HepG2 (cell line): ENCODE results near the gene NPBWR2. TPM values are rescaled to one million over a fixed set of nuclear protein-coding genes. Genes with fewer than 3 reads are reported as not detected.

Experiments used
- CBX5 ChIP-seq: sonication (generic); formaldehyde crosslinking; IDR thresholded peaks from 2 replicates; pipeline ENCODE4 v1.4.0; 2020; ENCODE audit warnings: missing genetic modification reagents, borderline replicate concordance
- DNMT3B ChIP-seq: conservative IDR thresholded peaks from 2 replicates; pipeline ENCODE4 v1.6.1; 2016; ENCODE audit warnings: missing biosample characterization, control low read depth
- E2F5 ChIP-seq: sonication (generic); formaldehyde crosslinking; conservative IDR thresholded peaks from 2 replicates; pipeline ENCODE4 v1.4.0; 2020; ENCODE audit warnings: missing genetic modification reagents
- ESRRA ChIP-seq: sonication (generic); formaldehyde crosslinking; IDR thresholded peaks from 2 replicates; pipeline ENCODE4 v1.5.1; 2020; ENCODE audit warnings: mild to moderate bottlenecking, low read depth, missing genetic modification reagents
- FOXA1 ChIP-seq, 2 experiments: fragments of 450-650 bp in 1 of 2; sonication (generic) in 1 of 2; formaldehyde crosslinking in 1 of 2; IDR thresholded peaks; 2 replicates each; pipeline versions ENCODE4 v1.4.0 to v1.6.1; 2016 to 2020; ENCODE audit warnings: missing genetic modification reagents in 1 of 2
- FOXK2 ChIP-seq: fragments of 450-650 bp; IDR thresholded peaks from 2 replicates; pipeline ENCODE4 v1.6.1; 2016
- GABPB1 ChIP-seq: IDR thresholded peaks from 2 replicates; pipeline ENCODE4 v1.6.1; 2016; ENCODE audit warnings: mild to moderate bottlenecking, missing genetic modification reagents, moderate library complexity, missing compliant biosample characterization
- KLF9 ChIP-seq: IDR thresholded peaks from 2 replicates; pipeline ENCODE4 v1.6.1; 2016; ENCODE audit warnings: low read depth
- MATR3 ChIP-seq: sonication (generic); formaldehyde crosslinking; IDR thresholded peaks from 2 replicates; pipeline ENCODE4 v1.4.0; 2020; ENCODE audit warnings: missing genetic modification reagents
- MED13 ChIP-seq: sonication (generic); formaldehyde crosslinking; IDR thresholded peaks from 2 replicates; pipeline ENCODE4 v1.5.0; 2020; ENCODE audit warnings: missing genetic modification reagents
- NRL ChIP-seq: sonication (generic); formaldehyde crosslinking; IDR thresholded peaks from 2 replicates; pipeline ENCODE4 v1.5.0; 2020; ENCODE audit warnings: missing genetic modification reagents, mild to moderate bottlenecking, moderate library complexity, borderline replicate concordance
- SAP130 ChIP-seq: IDR thresholded peaks from 2 replicates; pipeline ENCODE4 v1.6.1; 2016; ENCODE audit warnings: low read depth
- SCMH1 ChIP-seq: sonication (generic); formaldehyde crosslinking; IDR thresholded peaks from 2 replicates; pipeline ENCODE4 v1.9.0; 2021; ENCODE audit warnings: missing genetic modification reagents, mild to moderate bottlenecking, borderline replicate concordance
- ZBTB8A ChIP-seq: sonication (generic); formaldehyde crosslinking; IDR thresholded peaks from 2 replicates; pipeline ENCODE4 v1.4.0; 2020; ENCODE audit warnings: mild to moderate bottlenecking, low read depth, missing genetic modification reagents, borderline replicate concordance
- ZFP41 ChIP-seq: sonication (generic); formaldehyde crosslinking; IDR thresholded peaks from 2 replicates; pipeline ENCODE4 v1.4.0; 2020; ENCODE audit warnings: mild to moderate bottlenecking, missing genetic modification reagents, borderline replicate concordance
- ZNF251 ChIP-seq: sonication (generic); formaldehyde crosslinking; IDR thresholded peaks from 2 replicates; pipeline ENCODE4 v1.9.0; 2021; ENCODE audit warnings: mild to moderate bottlenecking, missing genetic modification reagents
- ZNF383 ChIP-seq: sonication (generic); formaldehyde crosslinking; IDR thresholded peaks from 2 replicates; pipeline ENCODE4 v1.4.0; 2020; ENCODE audit warnings: missing genetic modification reagents, mild to moderate bottlenecking, borderline replicate concordance
- ZNF44 ChIP-seq: sonication (generic); formaldehyde crosslinking; IDR thresholded peaks from 2 replicates; pipeline ENCODE4 v1.5.1; 2020; ENCODE audit warnings: mild to moderate bottlenecking, missing genetic modification reagents
- ZNF572 ChIP-seq: sonication (generic); formaldehyde crosslinking; IDR thresholded peaks from 2 replicates; pipeline ENCODE4 v1.5.1; 2020; ENCODE audit warnings: mild to moderate bottlenecking, missing genetic modification reagents
- ZNF678 ChIP-seq: sonication (generic); formaldehyde crosslinking; IDR thresholded peaks from 2 replicates; pipeline ENCODE4 v1.4.0; 2020; ENCODE audit warnings: mild to moderate bottlenecking, missing genetic modification reagents
- ZNF720 ChIP-seq: sonication (generic); formaldehyde crosslinking; IDR thresholded peaks from 2 replicates; pipeline ENCODE4 v1.4.0; 2020; ENCODE audit warnings: missing genetic modification reagents
- ZNF747 ChIP-seq: sonication (generic); formaldehyde crosslinking; IDR thresholded peaks from 2 replicates; pipeline ENCODE4 v1.8.1; 2023; ENCODE audit warnings: missing genetic modification reagents, mild to moderate bottlenecking, borderline replicate concordance
- ZNF766 ChIP-seq: sonication (generic); formaldehyde crosslinking; IDR thresholded peaks from 2 replicates; pipeline ENCODE4 v1.5.0; 2020; ENCODE audit warnings: missing genetic modification reagents, borderline replicate concordance
- ZNF792 ChIP-seq: IDR thresholded peaks from 2 replicates; pipeline ENCODE4 v1.6.1; 2016
- ZSCAN25 ChIP-seq: sonication (generic); formaldehyde crosslinking; IDR thresholded peaks from 2 replicates; pipeline ENCODE4 v1.8.0; 2022; ENCODE audit warnings: mild to moderate bottlenecking, missing genetic modification reagents
- polyA plus RNA-seq, 8 experiments: library from polyadenylated mRNA; depleted of rRNA in 3 of 8; stranded (reverse) in 7 of 8; unstranded in 1 of 8; fragments of >200 nt; fragmentation: Illumina TruSeq in 4 of 8; extraction: Trizol in 4 of 8; gene quantifications; 2 replicates each; pipeline versions ENCODE4 v1.2.1 to v1.2.3, GENCODE V29; 2011 to 2016; ENCODE audit warnings: low read depth in 4 of 8, missing spikeins in 1 of 8, mixed read lengths in 1 of 8; ENCODE audit not compliant: insufficient read depth in 1 of 8
- total RNA-seq, 5 experiments: library from RNA; depleted of rRNA; stranded (reverse); fragments of >200 nt; fragmentation: Illumina TruSeq; extraction: Trizol; gene quantifications; 2 replicates each; pipeline ENCODE4 v1.2.3, GENCODE V29; 2016; ENCODE audit warnings: low read depth in 1 of 5
- TF ChIP-seq, protein P1 (sequence below): sonication (generic); formaldehyde crosslinking; IDR thresholded peaks from 2 replicates; pipeline ENCODE4 v1.8.0; 2022; ENCODE audit warnings: missing genetic modification reagents, mild to moderate bottlenecking, borderline replicate concordance
- TF ChIP-seq, protein P2 (sequence below): sonication (generic); formaldehyde crosslinking; IDR thresholded peaks from 2 replicates; pipeline ENCODE4 v1.8.0; 2022; ENCODE audit warnings: missing genetic modification reagents, mild to moderate bottlenecking, moderate library complexity, borderline replicate concordance
- TF ChIP-seq, protein P3 (sequence below): sonication (generic); formaldehyde crosslinking; IDR thresholded peaks from 2 replicates; pipeline ENCODE4 v1.8.1; 2023; ENCODE audit warnings: mild to moderate bottlenecking, missing genetic modification reagents, borderline replicate concordance

NPBWR2 gene
- total and polyA plus RNA-seq, 2 of the 13 experiments (the other 11 are each of a cell fraction or from before 2014, with no cell fraction given): not detected

GRCh38 chr20:64079273-64080012 is 27.9 kb downstream of the NPBWR2 start, which contains the start of gene RGS19 (continued):
- no peak for TF ChIP-seq FOXA1 (IDR thresholded peaks at IDR 0.05)
- TF ChIP-seq FOXA1 (CRISPR knock-in tag; IDR thresholded peaks at IDR 0.05): no peak
- TF ChIP-seq ZBTB8A: no peak
- TF ChIP-seq SCMH1: no peak
- 0 out of 2 replicates have a peak, but pooled peaks have one; percentile 55 for TF ChIP-seq ZFP41 (CRISPR knock-in tag)
- TF ChIP-seq ZNF792: no peak
- no peak for TF ChIP-seq ZNF747 (CRISPR knock-in tag)
- TF ChIP-seq ZNF251 (CRISPR knock-in tag): no peak
- TF ChIP-seq, protein P1, sequence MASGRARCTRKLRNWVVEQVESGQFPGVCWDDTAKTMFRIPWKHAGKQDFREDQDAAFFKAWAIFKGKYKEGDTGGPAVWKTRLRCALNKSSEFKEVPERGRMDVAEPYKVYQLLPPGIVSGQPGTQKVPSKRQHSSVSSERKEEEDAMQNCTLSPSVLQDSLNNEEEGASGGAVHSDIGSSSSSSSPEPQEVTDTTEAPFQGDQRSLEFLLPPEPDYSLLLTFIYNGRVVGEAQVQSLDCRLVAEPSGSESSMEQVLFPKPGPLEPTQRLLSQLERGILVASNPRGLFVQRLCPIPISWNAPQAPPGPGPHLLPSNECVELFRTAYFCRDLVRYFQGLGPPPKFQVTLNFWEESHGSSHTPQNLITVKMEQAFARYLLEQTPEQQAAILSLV (CRISPR knock-in tag): no peak
- peak; percentile 95 for TF ChIP-seq ZNF572
- peak; percentile 47 for TF ChIP-seq SAP130 (CRISPR knock-in tag)
- TF ChIP-seq ZNF383: no peak
- TF ChIP-seq NRL: no peak
- no peak for TF ChIP-seq KLF9 (CRISPR knock-in tag)
- TF ChIP-seq FOXK2: no peak
- TF ChIP-seq, protein P2, sequence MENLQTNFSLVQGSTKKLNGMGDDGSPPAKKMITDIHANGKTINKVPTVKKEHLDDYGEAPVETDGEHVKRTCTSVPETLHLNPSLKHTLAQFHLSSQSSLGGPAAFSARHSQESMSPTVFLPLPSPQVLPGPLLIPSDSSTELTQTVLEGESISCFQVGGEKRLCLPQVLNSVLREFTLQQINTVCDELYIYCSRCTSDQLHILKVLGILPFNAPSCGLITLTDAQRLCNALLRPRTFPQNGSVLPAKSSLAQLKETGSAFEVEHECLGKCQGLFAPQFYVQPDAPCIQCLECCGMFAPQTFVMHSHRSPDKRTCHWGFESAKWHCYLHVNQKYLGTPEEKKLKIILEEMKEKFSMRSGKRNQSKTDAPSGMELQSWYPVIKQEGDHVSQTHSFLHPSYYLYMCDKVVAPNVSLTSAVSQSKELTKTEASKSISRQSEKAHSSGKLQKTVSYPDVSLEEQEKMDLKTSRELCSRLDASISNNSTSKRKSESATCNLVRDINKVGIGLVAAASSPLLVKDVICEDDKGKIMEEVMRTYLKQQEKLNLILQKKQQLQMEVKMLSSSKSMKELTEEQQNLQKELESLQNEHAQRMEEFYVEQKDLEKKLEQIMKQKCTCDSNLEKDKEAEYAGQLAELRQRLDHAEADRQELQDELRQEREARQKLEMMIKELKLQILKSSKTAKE (CRISPR knock-in tag): 0 out of 2 replicates have a peak, but pooled peaks have one; percentile 38
- TF ChIP-seq ZNF44: no peak
- 0 out of 2 replicates have a peak, but pooled peaks have one; percentile 34 for TF ChIP-seq E2F5 (CRISPR knock-in tag)
- TF ChIP-seq ESRRA (CRISPR knock-in tag): no peak
- peak; percentile 64; the same call in 1 of the 2 replicates for TF ChIP-seq GABPB1 (CRISPR knock-in tag)
- TF ChIP-seq ZNF766 (CRISPR knock-in tag): no peak
- no peak for TF ChIP-seq MATR3 (CRISPR knock-in tag)
- no peak for TF ChIP-seq ZSCAN25 (CRISPR knock-in tag)
- TF ChIP-seq, protein P3, sequence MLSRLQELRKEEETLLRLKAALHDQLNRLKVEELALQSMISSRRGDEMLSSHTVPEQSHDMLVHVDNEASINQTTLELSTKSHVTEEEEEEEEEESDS (CRISPR knock-in tag): no peak
- 0 out of 2 replicates have a peak, but pooled peaks have one; percentile 73 for TF ChIP-seq ZNF678 (CRISPR knock-in tag)
- 0 out of 2 replicates have a peak, but pooled peaks have one; percentile 63 for TF ChIP-seq MED13 (CRISPR knock-in tag)
- no peak for TF ChIP-seq DNMT3B (CRISPR knock-in tag)
- TF ChIP-seq CBX5 (CRISPR knock-in tag): peak; percentile 3; the same call in 1 of the 2 replicates
- peak; percentile 67; the same call in 1 of the 2 replicates for TF ChIP-seq ZNF720
